HEK293 (cell line): Measurements from ENCODE around the gene CHM.

ENCODE experiments used
- CTCF ChIA-PET: fragments of 350-600 bp; formaldehyde crosslinking; extraction: SDS; loops from one replicate; lab custom pipeline; 2021; ENCODE audit warnings: antibody characterized with exemption; lab: Yijun Ruan, JAX
- POLR2A ChIA-PET: fragments of 300-600 bp; formaldehyde crosslinking; extraction: SDS; loops from one replicate; lab custom pipeline; 2020; ENCODE audit warnings: antibody characterized with exemption, inconsistent platforms; lab: Yijun Ruan, JAX
- H3K27ac ChIP-seq: fragments of 200-500 bp; sonication (Bioruptor generic); 2 replicates; pipeline ENCODE4 v1.5.1; 2014; ENCODE audit warnings: low read depth, low read length, control low read depth, inconsistent platforms; ENCODE audit errors: extremely low read depth
- H3K36me3 ChIP-seq, 2 experiments: fragments of 200-500 bp in 1 of 2; sonication (Bioruptor generic) in 1 of 2; 1 replicate in 1 of 2; 2 replicates in 1 of 2; pipeline ENCODE4 v1.5.1; 2014 to 2017; ENCODE audit warnings: inconsistent platforms in 2 of 2, low read length in 2 of 2; ENCODE audit not compliant: control insufficient read depth in 2 of 2, insufficient read depth in 1 of 2
- H3K4me1 ChIP-seq: fragments of 200-500 bp; sonication (Bioruptor generic); 2 replicates; pipeline ENCODE4 v1.5.1; 2014; ENCODE audit warnings: mild to moderate bottlenecking, low read length, inconsistent platforms; ENCODE audit not compliant: control insufficient read depth, insufficient read depth
- H3K4me3 ChIP-seq: 2 replicates; pipeline ENCODE4 v1.5.1; 2011; ENCODE audit warnings: low read depth, mild to moderate bottlenecking, control low read depth, low read length, moderate library complexity
- H3K9me3 ChIP-seq: fragments of 200-500 bp; sonication (Bioruptor generic); 2 replicates; pipeline ENCODE4 v1.5.1; 2014; ENCODE audit warnings: low read depth, low read length, inconsistent platforms; ENCODE audit not compliant: control insufficient read depth, insufficient read depth
- AEBP2 ChIP-seq: fragments of 450-650 bp; formaldehyde crosslinking; IDR thresholded peaks from 2 replicates; pipeline ENCODE4 v1.5.1; 2016; ENCODE audit warnings: missing biosample characterization, missing genetic modification characterization, borderline replicate concordance
- FEZF1 ChIP-seq: fragments of 450-650 bp; formaldehyde crosslinking; IDR thresholded peaks from 2 replicates; pipeline ENCODE4 v1.5.1; 2016; ENCODE audit warnings: missing biosample characterization, missing genetic modification characterization
- PRDM4 ChIP-seq: fragments of 450-650 bp; formaldehyde crosslinking; IDR thresholded peaks from 2 replicates; pipeline ENCODE4 v1.5.1; 2017; ENCODE audit warnings: missing biosample characterization, missing genetic modification characterization
- YY1 ChIP-seq: fragments of 450-650 bp; formaldehyde crosslinking; IDR thresholded peaks from 2 replicates; pipeline ENCODE4 v1.5.1; 2018; ENCODE audit warnings: missing biosample characterization, missing genetic modification characterization
- ZBTB11 ChIP-seq: fragments of 450-650 bp; formaldehyde crosslinking; conservative IDR thresholded peaks from 2 replicates; pipeline ENCODE4 v1.5.1; 2016; ENCODE audit warnings: low read depth, missing biosample characterization, missing genetic modification characterization
- ZNF23 ChIP-seq: fragments of 450-650 bp; formaldehyde crosslinking; IDR thresholded peaks from 2 replicates; pipeline ENCODE4 v1.5.1; 2016; ENCODE audit warnings: missing biosample characterization, missing genetic modification characterization, borderline replicate concordance
- ZNF311 ChIP-seq: fragments of 450-650 bp; formaldehyde crosslinking; IDR thresholded peaks from 2 replicates; pipeline ENCODE4 v1.5.1; 2017; ENCODE audit warnings: missing biosample characterization, missing genetic modification characterization, borderline replicate concordance
- ZNF423 ChIP-seq: fragments of 450-650 bp; formaldehyde crosslinking; IDR thresholded peaks from 2 replicates; pipeline ENCODE4 v1.5.1; 2016; ENCODE audit warnings: missing biosample characterization, missing genetic modification characterization
- ZNF513 ChIP-seq: fragments of 450-650 bp; IDR thresholded peaks from 2 replicates; pipeline ENCODE4 v1.5.1; 2018; ENCODE audit warnings: missing biosample characterization, missing genetic modification characterization
- ZNF518A ChIP-seq: fragments of 450-650 bp; formaldehyde crosslinking; conservative IDR thresholded peaks from 2 replicates; pipeline ENCODE4 v1.5.1; 2016; ENCODE audit warnings: low read depth, missing biosample characterization, missing genetic modification characterization
- ZNF692 ChIP-seq: fragments of 450-650 bp; formaldehyde crosslinking; IDR thresholded peaks from 2 replicates; pipeline ENCODE4 v1.5.1; 2016; ENCODE audit warnings: missing biosample characterization, missing genetic modification characterization
- ZNF701 ChIP-seq: fragments of 450-650 bp; formaldehyde crosslinking; IDR thresholded peaks from 2 replicates; pipeline ENCODE4 v1.5.1; 2016; ENCODE audit warnings: missing biosample characterization, missing genetic modification characterization
- TF ChIP-seq, protein P1 (sequence below): fragments of 450-650 bp; formaldehyde crosslinking; IDR thresholded peaks from 2 replicates; pipeline ENCODE4 v1.5.1; 2016; ENCODE audit warnings: missing biosample characterization, missing genetic modification characterization

Gene CHM

GRCh38 chrX:85836868-85837267 lies 210.5 kb downstream of the CHM start (continued):
- TF ChIP-seq ZNF513 (tag by site-specific recombination) = no peak
- TF ChIP-seq ZBTB11 = no peak
- no peak for TF ChIP-seq ZNF23 (tag by site-specific recombination)
- TF ChIP-seq YY1 = no peak
- TF ChIP-seq ZNF311 (tag by site-specific recombination) = no peak
- TF ChIP-seq, protein P1, sequence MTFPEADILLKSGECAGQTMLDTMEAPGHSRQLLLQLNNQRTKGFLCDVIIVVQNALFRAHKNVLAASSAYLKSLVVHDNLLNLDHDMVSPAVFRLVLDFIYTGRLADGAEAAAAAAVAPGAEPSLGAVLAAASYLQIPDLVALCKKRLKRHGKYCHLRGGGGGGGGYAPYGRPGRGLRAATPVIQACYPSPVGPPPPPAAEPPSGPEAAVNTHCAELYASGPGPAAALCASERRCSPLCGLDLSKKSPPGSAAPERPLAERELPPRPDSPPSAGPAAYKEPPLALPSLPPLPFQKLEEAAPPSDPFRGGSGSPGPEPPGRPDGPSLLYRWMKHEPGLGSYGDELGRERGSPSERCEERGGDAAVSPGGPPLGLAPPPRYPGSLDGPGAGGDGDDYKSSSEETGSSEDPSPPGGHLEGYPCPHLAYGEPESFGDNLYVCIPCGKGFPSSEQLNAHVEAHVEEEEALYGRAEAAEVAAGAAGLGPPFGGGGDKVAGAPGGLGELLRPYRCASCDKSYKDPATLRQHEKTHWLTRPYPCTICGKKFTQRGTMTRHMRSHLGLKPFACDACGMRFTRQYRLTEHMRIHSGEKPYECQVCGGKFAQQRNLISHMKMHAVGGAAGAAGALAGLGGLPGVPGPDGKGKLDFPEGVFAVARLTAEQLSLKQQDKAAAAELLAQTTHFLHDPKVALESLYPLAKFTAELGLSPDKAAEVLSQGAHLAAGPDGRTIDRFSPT = no peak

GRCh38 chrX:85828771-85829170 lies 218.6 kb downstream of the CHM start:
- H3K9me3 ChIP-seq = no peaks in the 10 kb centered on the region
- H3K36me3 ChIP-seq = no peaks in the 10 kb centered on the region
- H3K4me3 ChIP-seq = no peak overlapping the region
- CTCF ChIA-PET = no interaction called here
- no peak for TF ChIP-seq ZNF518A (tag by site-specific recombination)
- no peak for TF ChIP-seq FEZF1 (tag by site-specific recombination)
- TF ChIP-seq AEBP2 = no peak
- no peak for TF ChIP-seq PRDM4 (tag by site-specific recombination)
- no peak for TF ChIP-seq ZNF423 (tag by site-specific recombination)
- no peak for TF ChIP-seq ZNF692
- no peak for TF ChIP-seq ZNF701 (tag by site-specific recombination)
- TF ChIP-seq, all 188 proteins: peak for 0
- no peak overlapping the region for H3K27ac ChIP-seq
- POLR2A ChIA-PET = no interaction called here
- no peaks in the 10 kb centered on the region for H3K4me1 ChIP-seq
